Transverse colon (tissue), 3 donors: ENCODE data around the gene CRTC1.

ENCODE experiments used
- POLR2A ChIP-seq: fragments of 450-650 bp; IDR thresholded peaks from one replicate; pipeline ENCODE4 v1.6.1; 2016; ENCODE audit warnings: antibody characterized with exemption, mild to moderate bottlenecking, moderate library complexity
- POLR2AphosphoS5 ChIP-seq, 3 donors: sonication (generic); formaldehyde crosslinking; IDR thresholded peaks; one replicate each; pipeline ENCODE4 v1.6.1; 2016; ENCODE audit warnings: antibody characterized with exemption in 3 of 3

- TF ChIP-seq POLR2A (no peak), POLR2AphosphoS5 (IDR thresholded peaks at IDR 0.05) (no peak)
Measured at GRCh38 chr19:18742324-18742723, 58.8 kb downstream of the CRTC1 start.
